GM15510 (cell line): Measurements from ENCODE around the gene ERN1.

Experiments
- POLR2A ChIP-seq: IDR thresholded peaks from 3 replicates; pipeline ENCODE4 v1.6.1; 2011; ENCODE audit warnings: borderline replicate concordance; ENCODE audit not compliant: insufficient read length; ENCODE audit errors: extremely low read depth

Gene ERN1

DNA sequence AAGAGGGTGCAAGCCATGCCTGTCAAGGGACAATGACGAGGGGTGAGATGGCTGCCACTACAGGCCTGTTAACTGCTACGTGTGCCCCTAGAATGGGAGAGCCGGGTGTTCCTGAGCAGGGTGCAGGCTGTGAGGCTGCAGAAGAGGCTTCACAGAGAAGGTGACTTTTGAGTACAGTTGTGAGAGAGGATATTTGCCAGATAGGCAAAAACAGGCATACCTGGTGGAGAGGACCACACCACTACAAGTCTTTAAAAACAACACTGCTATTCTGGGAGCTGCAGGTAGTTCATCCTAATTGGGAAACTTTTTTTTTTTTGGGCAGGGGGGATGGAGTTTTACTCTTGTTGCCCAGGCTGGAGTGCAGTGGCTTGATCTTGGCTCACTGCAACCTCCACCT lies 58.8 kb downstream of the ERN1 start:
- TF ChIP-seq POLR2A: no peak

DNA sequence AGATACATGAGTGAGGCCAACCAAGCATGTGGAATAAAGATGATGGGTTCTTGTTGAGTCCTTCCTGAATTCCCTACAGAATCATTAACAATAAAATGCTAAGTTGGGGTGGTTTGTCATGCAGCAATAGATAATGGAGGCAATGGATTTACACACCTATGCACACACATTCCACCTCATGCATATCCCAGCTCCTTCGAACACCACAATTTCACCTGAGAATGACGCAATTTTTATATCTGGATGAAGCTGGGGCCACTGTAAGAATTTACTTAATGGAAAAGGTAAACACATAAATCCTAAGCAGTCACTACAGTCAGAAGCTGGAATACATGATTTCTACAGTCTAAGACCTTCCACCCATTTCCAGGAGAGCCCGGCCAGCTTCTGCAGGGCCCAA lies 59.7 kb downstream of the ERN1 start:
- no peak for TF ChIP-seq POLR2A

DNA sequence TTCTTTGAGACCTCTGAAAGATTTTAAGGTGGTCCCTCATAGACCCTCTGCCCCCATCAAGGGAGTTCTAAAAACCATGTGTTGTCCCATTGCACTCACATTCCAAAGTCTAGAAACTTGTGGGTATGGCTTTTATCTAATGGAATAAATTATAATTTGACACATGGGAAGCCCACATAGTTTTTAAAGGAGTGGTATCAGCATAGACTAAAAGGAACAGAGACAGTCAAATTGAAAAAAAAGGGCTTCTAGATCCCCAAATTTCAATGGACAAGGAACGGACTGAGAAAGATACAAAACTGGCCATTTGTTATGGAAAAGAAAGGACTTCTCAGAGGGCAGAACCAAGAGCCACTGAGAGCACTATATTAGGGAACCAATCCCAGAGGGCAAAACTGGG lies 60.8 kb downstream of the ERN1 start:
- TF ChIP-seq POLR2A: no peak

DNA sequence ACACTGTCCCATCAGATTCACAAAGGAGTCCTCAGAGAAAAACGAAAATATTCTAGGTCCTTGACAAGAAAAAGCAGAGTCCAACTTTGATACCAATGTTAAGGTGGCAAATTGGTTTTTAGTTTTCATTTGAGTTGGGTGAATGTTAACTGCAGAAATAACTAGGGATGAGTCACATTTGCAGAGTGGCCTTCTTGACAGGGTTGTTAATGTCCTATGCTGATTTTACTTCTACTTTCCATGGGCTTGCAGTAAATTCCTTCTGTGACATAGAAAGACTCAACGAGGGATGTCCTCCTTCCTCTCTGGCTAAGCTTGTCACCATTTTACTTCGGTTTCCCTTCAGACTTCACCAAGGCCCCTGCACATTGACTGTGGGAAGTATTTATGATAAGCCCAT lies 62.3 kb downstream of the ERN1 start:
- no peak for TF ChIP-seq POLR2A

DNA sequence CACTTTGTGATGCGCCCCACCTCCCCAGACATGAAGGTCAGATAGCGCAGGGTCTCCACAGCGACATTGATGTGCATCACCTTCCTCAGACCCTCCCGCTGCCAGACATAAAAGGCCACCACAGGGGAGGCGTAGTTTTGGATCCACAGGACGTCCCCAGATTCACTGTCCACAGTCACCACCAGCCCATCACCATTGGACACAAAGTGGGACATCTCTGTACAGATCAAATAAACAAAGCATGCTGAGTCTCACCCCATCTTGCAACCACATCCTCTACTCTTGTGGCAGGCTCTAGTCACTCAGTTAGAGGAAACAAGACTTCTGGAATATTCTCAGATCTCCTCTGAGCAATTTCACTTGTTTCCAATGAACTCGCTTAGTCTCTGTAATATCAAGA lies 63.2 kb downstream of the ERN1 start:
- TF ChIP-seq POLR2A: no peak

DNA sequence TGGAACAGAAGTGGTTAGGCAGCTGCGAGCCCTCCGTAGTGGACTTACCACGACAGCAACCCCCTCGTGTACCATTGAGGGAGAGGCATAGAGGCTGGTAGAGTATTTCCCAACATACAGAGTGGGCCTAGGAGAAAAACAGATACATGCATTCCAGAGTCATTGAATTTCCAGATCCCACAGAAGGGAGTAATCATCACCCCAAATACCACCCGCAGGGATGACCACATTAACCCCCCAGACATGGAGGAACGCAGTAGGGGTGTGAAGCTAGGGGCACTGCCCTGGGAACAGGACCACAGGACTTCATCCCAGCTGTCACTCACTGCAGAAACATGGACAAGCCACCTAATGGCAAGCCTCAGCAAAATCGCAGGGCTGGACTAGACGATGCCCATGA lies 64.8 kb downstream of the ERN1 start:
- no peak for TF ChIP-seq POLR2A

DNA sequence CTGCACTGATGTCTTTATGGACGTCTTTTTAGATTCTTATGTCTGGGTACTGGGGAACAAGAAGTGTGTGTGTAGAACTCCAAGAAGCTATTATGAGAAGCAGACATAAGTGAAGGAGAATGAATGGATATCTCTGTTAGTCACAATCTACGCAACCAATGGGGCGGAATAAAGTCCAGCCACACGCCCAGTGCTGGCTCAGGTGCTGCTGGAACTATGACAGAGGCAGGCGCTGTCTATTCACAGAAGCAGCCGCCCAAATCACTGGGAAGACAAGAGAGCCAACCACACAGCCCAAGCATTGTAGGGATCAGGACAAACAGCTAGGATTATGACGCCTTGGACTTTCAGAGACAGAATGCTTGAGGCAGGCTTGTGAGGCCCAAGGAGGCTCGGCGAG lies 65.6 kb downstream of the ERN1 start:
- no peak for TF ChIP-seq POLR2A

DNA sequence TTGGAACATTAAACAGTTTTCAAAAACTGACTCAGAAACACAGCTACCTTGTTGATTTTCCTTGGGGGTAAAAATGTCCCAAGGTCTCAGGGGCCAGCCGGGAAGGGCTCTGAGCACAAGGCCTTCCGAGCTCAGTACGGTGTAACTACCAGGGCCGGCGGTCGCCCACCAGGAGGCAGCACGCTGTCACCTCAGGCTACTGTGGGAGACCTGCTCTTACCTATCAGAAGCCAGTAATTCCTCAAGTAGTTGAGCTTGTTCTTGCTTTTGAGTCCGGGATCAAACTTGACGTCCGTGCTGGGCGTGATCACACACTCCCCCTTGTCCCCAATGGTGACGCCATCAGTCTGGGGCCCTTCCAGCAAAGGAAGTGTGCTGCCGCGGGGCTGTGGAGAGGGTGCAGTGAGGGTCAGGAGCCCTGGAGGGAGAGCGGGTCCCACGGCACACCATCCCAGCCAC lies 66.1 kb downstream of the ERN1 start:
- TF ChIP-seq POLR2A: no peak

DNA sequence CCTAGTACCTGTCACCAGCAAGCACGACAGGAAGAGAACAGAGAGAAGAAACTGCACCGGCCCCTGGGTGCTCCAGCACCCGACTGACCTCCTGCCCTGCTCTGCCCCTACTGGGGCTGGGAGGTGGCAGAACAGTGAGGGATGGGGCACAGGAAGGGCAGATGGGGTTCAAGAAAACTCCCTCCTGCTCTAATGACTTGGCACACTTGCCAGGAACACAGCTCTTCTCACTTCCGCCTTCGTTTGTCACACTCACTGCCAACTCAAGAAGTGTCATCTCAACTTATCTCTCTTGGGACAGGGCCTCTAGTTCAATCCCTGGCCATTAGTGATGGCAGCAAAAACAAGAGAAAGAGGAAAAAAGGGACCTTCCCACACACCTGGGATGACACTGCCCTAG lies 66.9 kb downstream of the ERN1 start:
- TF ChIP-seq POLR2A: no peak

DNA sequence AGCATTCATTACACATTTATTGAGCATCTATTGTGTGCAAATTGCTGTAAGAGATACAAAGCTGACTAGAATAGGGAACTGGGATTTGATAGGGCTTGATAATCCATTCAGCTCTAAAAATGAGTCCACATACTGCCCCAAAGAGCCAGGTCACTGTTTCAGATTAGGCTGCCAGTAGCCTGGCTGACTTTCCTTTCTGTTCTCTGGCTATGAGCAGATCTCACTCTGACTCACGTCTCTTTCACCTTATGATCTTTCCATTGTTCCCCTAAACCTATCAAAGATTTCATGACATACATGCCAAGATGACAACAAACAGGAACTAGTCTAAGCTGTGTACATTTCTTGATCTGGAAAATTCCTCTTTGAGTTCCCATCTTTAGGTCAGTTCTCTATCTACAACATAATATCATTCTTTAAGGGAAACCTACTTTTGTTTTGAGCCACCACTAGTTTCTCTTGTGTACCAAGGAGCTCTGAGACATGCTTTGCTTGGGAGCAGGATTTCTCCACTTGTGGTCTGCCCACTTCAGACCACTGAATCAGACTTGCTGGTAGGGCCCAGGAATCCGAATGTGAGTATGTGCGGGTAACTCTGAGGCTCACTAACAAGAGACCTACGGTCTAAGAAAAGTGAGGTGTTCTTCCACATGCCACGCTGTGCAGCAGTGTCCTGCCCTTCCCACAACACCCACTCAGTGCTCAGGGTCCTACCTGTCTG lies 68.6 kb downstream of the ERN1 start:
- TF ChIP-seq POLR2A: no peak

DNA sequence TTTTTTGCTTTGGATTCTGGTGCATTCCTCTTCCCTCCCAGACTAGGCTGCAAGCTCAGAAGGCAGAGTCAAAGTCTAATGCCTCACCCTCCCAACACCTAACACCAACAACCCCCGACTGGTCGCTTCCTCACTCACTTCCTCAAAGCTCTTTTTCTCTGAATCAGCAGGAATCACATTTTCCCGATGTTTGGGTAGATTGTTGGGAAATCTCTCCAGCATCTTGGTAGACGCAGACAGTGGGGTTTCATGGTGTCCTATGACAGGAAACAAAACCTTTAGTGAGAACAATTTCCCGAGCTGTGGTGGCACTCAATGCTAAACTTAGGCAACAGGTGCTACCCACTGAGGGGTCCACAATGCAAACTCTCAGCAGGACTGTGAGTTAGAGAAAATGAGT lies 69.6 kb downstream of the ERN1 start:
- no peak for TF ChIP-seq POLR2A

DNA sequence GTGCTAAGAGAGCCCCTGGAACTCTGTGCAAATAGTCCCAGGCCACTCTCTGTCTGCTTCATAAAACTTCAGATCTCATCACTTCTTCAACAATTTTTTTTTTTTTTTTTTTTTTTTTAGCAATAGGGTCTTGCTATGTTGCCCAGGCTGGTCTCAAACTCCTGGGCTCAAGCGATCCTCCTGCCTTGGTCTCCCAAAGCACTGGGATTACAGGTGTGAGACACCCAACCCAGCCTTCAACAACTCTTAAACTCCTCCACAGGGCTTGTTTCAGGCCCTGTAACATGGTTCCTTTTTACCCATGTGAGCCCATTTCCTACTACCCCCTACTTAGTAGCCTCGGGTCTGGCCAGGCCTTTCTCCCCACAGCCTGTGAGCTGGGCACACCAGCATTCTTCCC lies 70.2 kb downstream of the ERN1 start:
- no peak for TF ChIP-seq POLR2A

DNA sequence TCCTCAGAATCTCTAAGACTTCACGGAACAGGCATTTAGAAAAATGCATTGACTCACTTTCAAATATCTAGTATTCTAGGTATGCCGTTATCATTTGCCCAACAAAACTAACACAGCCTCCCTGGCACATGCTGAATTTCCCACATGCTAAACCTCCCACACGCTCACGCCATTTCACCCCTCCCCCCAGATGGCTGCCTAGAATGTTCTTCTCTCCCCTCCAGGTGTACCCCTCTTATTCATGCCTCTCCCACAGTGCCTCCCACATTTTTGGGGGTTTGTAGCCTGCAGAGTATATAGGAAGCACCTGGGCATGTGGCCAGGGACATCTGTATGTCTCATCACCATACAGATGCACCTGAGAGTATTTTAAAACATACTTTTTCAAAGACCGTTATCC lies 71.3 kb downstream of the ERN1 start:
- no peak for TF ChIP-seq POLR2A

DNA sequence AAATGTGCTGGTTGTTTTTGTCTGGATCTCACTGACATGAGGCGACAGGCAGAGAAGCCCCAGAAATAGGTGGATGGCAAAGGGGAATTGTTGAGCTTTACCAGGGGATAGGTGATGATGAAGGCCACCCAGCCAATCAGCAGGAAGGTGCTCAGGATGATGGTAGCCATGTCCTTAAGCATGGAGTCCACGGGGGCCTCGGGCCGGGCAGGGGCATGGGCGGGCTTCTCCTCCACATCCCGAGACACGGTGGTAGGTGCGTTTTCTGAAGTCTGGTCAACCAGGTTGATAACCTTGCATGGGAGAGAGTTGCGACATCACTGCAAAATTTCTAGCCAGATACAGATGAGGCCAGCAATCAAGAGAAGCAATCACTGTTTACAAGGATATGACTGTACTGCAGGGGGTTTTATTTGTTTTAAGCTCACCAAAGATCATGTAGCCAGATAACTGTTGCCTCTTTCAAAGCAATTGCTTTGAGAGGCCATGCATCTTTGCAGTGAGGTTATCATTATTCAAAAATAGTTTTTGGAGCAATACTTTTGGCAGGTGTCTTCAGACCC lies 72.2 kb downstream of the ERN1 start:
- no peak for TF ChIP-seq POLR2A

DNA sequence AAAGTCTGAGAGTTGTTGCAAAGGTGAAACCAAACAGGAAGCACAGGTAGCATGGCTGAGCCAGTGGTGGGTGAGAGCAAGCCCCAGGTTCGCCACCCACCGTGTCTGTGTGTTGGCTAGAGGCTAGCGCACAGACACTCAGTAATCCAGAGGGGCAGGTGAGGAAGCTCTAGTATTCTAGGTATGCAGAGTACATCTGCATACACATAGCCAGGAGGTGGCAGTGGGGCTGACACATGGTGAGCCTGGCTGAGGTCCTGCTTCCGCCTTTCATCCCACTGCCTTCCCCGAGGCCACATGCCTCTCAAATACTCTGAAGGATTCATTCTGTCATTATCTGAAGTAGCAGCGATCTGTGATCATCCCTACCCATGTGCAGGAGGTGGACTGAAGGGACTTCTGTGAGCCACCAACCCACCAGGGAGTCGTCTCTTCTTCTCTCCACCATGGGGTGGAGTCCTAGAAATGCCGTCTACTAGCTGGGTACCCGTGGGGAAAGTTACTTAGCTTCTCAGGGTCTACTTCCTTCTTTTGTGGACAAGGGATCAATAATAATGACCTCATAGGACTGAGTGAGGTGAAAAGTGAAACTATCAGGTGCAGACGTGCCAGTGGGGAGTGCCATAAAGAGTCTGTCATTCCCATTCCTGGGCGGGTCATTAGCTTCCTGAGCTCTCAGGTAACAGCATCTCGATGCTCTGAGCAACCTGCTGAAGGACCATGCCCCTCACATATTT lies 73.5 kb downstream of the ERN1 start:
- TF ChIP-seq POLR2A: no peak
